ENCODE data around the gene EIF4E2. TPM values are rescaled to one million over a fixed set of nuclear protein-coding genes. Genes with fewer than 3 reads are reported as not detected.

The EIF4E2 gene
- total RNA-seq (10 to 100 TPM in 4 of 5 donors, 1 to 10 TPM in 1; 2.3 to 45.2 (median 28.6) TPM), polyA plus RNA-seq (10 to 100 TPM; 54.7 to 79.3 (median 69.2) TPM)
- long read RNA-seq, donor 1, transcript EIF4E2-201 (7 exons, 1,604 nt) = major isoform, 7 of 42 reads
- long read RNA-seq, donor 1, partial matches to known transcripts = 28 of 42 reads
- long read RNA-seq, donor 1, other reads (novel, unspliced or antisense) = 0 of 42 reads
- long read RNA-seq, donor 2, transcript EIF4E2-201 (7 exons, 1,604 nt) = major isoform, 16 of 37 reads
- long read RNA-seq, donor 2, partial matches to known transcripts = 16 of 37 reads
- long read RNA-seq, donor 2, other reads (novel, unspliced or antisense) = 0 of 37 reads
- long read RNA-seq, donor 3, transcript EIF4E2-201 (7 exons, 1,604 nt) = major isoform, 5 of 21 reads
- long read RNA-seq, donor 3, partial matches to known transcripts = 11 of 21 reads
- long read RNA-seq, donor 3, other reads (novel, unspliced or antisense) = 0 of 21 reads
- long read RNA-seq, donor 4, partial matches to known transcripts = 0 of 3 reads
- long read RNA-seq, donor 4, other reads (novel, unspliced or antisense) = 0 of 3 reads
- long read RNA-seq, donor 5, transcript EIF4E2-201 (7 exons, 1,604 nt) = major isoform, 14 of 48 reads
- long read RNA-seq, donor 5, partial matches to known transcripts = 26 of 48 reads
- long read RNA-seq, donor 5, other reads (novel, unspliced or antisense) = 0 of 48 reads
- long read RNA-seq, donor 6 = 0 reads
- long read RNA-seq, donor 7, transcript EIF4E2-201 (7 exons, 1,604 nt) = major isoform, 18 of 67 reads
- long read RNA-seq, donor 7, partial matches to known transcripts = 38 of 67 reads
- long read RNA-seq, donor 7, other reads (novel, unspliced or antisense) = 0 of 67 reads
- long read RNA-seq, donor 8, transcript EIF4E2-201 (7 exons, 1,604 nt) = major isoform, 18 of 53 reads
- long read RNA-seq, donor 8, partial matches to known transcripts = 27 of 53 reads
- long read RNA-seq, donor 8, other reads (novel, unspliced or antisense) = 0 of 53 reads
- long read RNA-seq, donor 9, transcript EIF4E2-201 (7 exons, 1,604 nt) = major isoform, 17 of 76 reads
- long read RNA-seq, donor 9, transcript EIF4E2-206 (6 exons, 1,014 nt) = minor isoform, 5 of 76 reads
- long read RNA-seq, donor 9, partial matches to known transcripts = 51 of 76 reads
- long read RNA-seq, donor 9, other reads (novel, unspliced or antisense) = 0 of 76 reads
- long read RNA-seq, donor 10, transcript EIF4E2-201 (7 exons, 1,604 nt) = major isoform, 5 of 17 reads
- long read RNA-seq, donor 10, partial matches to known transcripts = 10 of 17 reads
- long read RNA-seq, donor 10, other reads (novel, unspliced or antisense) = 0 of 17 reads

GRCh38 chr2:232550354-232551249 is at the start of gene EIF4E2, which contains the start of gene TIGD1:
EIF4E2 (plus strand) TSS chr2:232550689; CDS start chr2:232550725, 36 bp downstream.
TIGD1 (minus strand) TSS chr2:232550557; CDS start chr2:232549882, 675 bp downstream.
- Histone ChIP-seq H3K4me3 (peak within 1 kb of the TSS; percentile 80 to 93 (median 88)), H3K4me1 (peaks cover 19 to 70% (median 43%) of the 10 kb centered on the region in 4 donors), H3K27ac (peak within 1 kb of the TSS; percentile 98 to 99 (median 98)), H3K36me3 (peaks cover 0 to 31% (median 19%) of the 10 kb centered on the region in 4 donors), H3K9me3 (peaks cover 0 to 4% (median 0%) of the 10 kb centered on the region in 4 donors), H3K27me3 (no peaks in the 10 kb centered on the region)
- WGBS, 5 donors = 0 to 1% (median 1%) methylated on average over 29 to 81 of the region's 81 CpGs
- intact Hi-C loops (cut with DNase I; ENCODE audit: low total_unique reads) = no loop called here
- TF ChIP-seq, protein P1, sequence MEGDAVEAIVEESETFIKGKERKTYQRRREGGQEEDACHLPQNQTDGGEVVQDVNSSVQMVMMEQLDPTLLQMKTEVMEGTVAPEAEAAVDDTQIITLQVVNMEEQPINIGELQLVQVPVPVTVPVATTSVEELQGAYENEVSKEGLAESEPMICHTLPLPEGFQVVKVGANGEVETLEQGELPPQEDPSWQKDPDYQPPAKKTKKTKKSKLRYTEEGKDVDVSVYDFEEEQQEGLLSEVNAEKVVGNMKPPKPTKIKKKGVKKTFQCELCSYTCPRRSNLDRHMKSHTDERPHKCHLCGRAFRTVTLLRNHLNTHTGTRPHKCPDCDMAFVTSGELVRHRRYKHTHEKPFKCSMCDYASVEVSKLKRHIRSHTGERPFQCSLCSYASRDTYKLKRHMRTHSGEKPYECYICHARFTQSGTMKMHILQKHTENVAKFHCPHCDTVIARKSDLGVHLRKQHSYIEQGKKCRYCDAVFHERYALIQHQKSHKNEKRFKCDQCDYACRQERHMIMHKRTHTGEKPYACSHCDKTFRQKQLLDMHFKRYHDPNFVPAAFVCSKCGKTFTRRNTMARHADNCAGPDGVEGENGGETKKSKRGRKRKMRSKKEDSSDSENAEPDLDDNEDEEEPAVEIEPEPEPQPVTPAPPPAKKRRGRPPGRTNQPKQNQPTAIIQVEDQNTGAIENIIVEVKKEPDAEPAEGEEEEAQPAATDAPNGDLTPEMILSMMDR (IDR thresholded peaks at IDR 0.05) = peak in 5 of 7 experiments; percentile 10 to 55 (median 41)
- TF ChIP-seq POLR2A (IDR thresholded peaks at IDR 0.05) = peak in 1 of 4 donors; percentile 46
- peak; percentile 83 to 95 (median 88) for TF ChIP-seq POLR2AphosphoS5 (IDR thresholded peaks at IDR 0.05)
- no peak for TF ChIP-seq EP300 (IDR thresholded peaks at IDR 0.05)
- peak; percentile 96 to 98 for DNase-seq

DNA sequence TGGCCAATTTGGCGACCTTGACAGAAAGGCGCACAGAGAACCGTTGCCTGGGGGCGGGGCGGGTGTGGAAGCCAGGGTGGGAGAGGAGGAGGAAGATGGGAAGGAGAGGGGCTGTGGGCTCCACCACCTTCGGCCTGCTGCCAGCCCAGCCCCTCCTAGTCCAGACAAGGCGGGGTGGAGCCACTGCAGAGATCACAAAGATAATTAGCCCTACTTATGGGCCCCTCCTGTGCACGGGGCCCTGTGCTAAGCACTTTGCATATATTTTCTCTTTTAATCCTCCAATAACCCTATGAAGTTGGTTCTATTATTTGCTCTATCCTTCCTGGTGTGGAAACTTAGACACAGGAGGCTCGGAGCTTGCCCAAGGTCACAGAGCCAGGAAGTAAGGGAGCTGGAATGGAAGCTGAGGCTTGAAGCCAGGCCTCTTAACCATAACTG is 49.1 kb upstream of the EIF4E2 start:
- intact Hi-C loops (cut with DNase I; ENCODE audit: low total_unique reads) = no loop called here
- 67 to 74% (median 71%) methylated on average over 9 of the region's 9 CpGs for WGBS, 5 donors
- peaks cover 0 to 59% (median 30%) of the 10 kb centered on the region in 3 donors for H3K27me3 ChIP-seq
- peaks cover 9 to 28% (median 24%) of the 10 kb centered on the region in 4 donors for H3K4me1 ChIP-seq
- H3K9me3 ChIP-seq = no peaks in the 10 kb centered on the region
- H3K27ac ChIP-seq = peak overlapping the region in 1 of 5 donors; percentile 75
- no peak for DNase-seq
- H3K4me3 ChIP-seq = no peak overlapping the region
- no peaks in the 10 kb centered on the region for H3K36me3 ChIP-seq
- TF ChIP-seq POLR2A (IDR thresholded peaks at IDR 0.05) = no peak
- TF ChIP-seq POLR2AphosphoS5 (IDR thresholded peaks at IDR 0.05) = no peak
- TF ChIP-seq, protein P1 (IDR thresholded peaks at IDR 0.05) = no peak

- intact Hi-C loops (cut with DNase I; ENCODE audit: low total_unique reads) = no loop called here
- no peak for DNase-seq
- TF ChIP-seq, protein P1 (IDR thresholded peaks at IDR 0.05) = no peak
- TF ChIP-seq POLR2AphosphoS5 (IDR thresholded peaks at IDR 0.05) = no peak
- TF ChIP-seq EP300 (IDR thresholded peaks at IDR 0.05) = no peak
- TF ChIP-seq POLR2A (IDR thresholded peaks at IDR 0.05) = no peak
- no peak overlapping the region for H3K4me3 ChIP-seq
- H3K9me3 ChIP-seq = no peaks in the 10 kb centered on the region
- WGBS, 5 donors = 49 to 76% (median 56%) methylated on average over 10 of the region's 10 CpGs
- H3K27ac ChIP-seq = peak overlapping the region in 1 of 5 donors; percentile 75
- H3K27me3 ChIP-seq = peaks cover 0 to 59% (median 30%) of the 10 kb centered on the region in 3 donors
- H3K36me3 ChIP-seq = no peaks in the 10 kb centered on the region
- peaks cover 9 to 28% (median 24%) of the 10 kb centered on the region in 4 donors for H3K4me1 ChIP-seq
Observed at GRCh38 chr2:232501794-232502390, 48.6 kb upstream of the EIF4E2 start.

All from stomach (tissue), 19 donors.